Measurements from ENCODE around the gene RAP1A.

DNA sequence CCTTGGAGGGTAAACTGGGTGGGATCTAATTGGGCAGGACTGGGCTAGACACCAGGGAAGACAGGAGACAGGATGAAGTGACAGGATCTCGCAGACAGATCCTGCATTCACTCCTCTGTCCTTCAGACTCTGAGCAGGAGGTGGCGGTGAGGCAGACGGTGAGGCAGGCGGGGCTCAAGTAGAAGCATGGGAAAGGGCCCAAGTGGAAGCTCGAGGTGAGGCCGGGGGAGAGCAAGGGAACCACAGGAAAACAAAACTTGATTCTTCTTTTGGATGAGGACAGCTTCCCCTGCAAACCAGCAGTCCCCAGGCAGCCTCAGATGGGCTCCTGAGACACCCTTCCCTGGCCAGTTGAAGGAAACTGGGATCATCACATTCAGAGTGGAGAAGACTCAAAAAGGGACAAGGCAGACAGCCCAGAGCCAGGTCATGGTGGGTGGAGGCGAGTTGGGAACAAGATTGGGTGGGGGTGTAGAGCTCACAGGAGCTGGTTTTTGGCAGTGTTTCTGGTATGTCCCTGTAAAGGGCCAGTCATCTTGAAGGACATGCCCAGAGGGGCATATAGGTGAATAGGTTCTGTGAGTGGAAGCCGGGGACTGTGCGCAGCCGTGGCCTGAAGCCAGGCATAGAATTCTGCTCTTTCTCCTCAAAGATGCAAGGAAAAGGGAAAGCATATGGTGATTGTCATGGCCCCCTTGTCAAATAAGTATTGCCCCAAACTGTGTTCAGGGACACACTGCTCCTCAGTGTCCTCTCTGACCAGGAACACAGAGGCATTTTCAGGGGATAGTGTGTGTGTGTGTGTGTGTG lies 101.6 kb downstream of the RAP1A start:
- TF ChIP-seq RFX5 (IDR thresholded peaks at IDR 0.05; ENCODE audit: low read length) (no peak), RAD21 (IDR thresholded peaks at IDR 0.05; ENCODE audit: low read length) (no peak), NRF1 (IDR thresholded peaks at IDR 0.05; ENCODE audit: low read depth, low read length) (no peak)
